ENCODE data around the gene LARP1. TPM values are rescaled to one million over a fixed set of nuclear protein-coding genes. Genes with fewer than 3 reads are reported as not detected.
A peak's percentile ranks its signal among the peaks of the same experiment; 100 is the strongest.

The LARP1 gene
- total and polyA plus RNA-seq, 9 of the 15 experiments (the other 6 are each of a cell fraction or from before 2014, with no cell fraction given): 22.6 to 300 (median 92.0) TPM

DNA sequence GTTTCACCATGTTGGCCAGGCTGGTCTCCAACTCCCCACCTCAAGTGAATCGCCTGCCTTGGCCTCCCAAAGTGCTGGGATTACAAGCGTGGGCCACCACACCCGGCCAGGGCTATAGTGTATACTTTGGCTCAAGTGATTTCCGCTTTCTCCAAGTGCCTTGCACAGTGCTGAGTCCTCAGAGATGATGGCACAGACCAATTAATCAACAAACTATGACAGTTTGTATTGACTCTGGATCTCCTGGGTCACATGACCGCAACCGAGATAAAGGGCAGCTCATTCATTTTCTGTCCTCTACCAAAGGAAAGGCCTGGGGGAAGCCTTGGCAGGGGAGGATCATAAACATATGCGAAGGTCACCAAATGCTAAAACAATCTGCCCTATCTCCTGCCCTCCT is 11.4 kb upstream of the LARP1 start (continued):
- no peak for TF ChIP-seq ZC3H8 (IDR thresholded peaks at IDR 0.05)
- TF ChIP-seq, protein P1, sequence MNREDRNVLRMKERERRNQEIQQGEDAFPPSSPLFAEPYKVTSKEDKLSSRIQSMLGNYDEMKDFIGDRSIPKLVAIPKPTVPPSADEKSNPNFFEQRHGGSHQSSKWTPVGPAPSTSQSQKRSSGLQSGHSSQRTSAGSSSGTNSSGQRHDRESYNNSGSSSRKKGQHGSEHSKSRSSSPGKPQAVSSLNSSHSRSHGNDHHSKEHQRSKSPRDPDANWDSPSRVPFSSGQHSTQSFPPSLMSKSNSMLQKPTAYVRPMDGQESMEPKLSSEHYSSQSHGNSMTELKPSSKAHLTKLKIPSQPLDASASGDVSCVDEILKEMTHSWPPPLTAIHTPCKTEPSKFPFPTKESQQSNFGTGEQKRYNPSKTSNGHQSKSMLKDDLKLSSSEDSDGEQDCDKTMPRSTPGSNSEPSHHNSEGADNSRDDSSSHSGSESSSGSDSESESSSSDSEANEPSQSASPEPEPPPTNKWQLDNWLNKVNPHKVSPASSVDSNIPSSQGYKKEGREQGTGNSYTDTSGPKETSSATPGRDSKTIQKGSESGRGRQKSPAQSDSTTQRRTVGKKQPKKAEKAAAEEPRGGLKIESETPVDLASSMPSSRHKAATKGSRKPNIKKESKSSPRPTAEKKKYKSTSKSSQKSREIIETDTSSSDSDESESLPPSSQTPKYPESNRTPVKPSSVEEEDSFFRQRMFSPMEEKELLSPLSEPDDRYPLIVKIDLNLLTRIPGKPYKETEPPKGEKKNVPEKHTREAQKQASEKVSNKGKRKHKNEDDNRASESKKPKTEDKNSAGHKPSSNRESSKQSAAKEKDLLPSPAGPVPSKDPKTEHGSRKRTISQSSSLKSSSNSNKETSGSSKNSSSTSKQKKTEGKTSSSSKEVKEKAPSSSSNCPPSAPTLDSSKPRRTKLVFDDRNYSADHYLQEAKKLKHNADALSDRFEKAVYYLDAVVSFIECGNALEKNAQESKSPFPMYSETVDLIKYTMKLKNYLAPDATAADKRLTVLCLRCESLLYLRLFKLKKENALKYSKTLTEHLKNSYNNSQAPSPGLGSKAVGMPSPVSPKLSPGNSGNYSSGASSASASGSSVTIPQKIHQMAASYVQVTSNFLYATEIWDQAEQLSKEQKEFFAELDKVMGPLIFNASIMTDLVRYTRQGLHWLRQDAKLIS (CRISPR knock-in tag; IDR thresholded peaks at IDR 0.05): no peak
- no peak for TF ChIP-seq MAFG (tag; conservative IDR thresholded peaks at IDR 0.05)
- TF ChIP-seq ZNF695 (CRISPR knock-in tag; IDR thresholded peaks at IDR 0.05): no peak
- TF ChIP-seq HDAC3 (IDR thresholded peaks at IDR 0.05; ENCODE audit: borderline replicate concordance, partially characterized antibody): no peak
- TF ChIP-seq NR2F6 (CRISPR knock-in tag; IDR thresholded peaks at IDR 0.05): no peak
- TF ChIP-seq, protein P2, sequence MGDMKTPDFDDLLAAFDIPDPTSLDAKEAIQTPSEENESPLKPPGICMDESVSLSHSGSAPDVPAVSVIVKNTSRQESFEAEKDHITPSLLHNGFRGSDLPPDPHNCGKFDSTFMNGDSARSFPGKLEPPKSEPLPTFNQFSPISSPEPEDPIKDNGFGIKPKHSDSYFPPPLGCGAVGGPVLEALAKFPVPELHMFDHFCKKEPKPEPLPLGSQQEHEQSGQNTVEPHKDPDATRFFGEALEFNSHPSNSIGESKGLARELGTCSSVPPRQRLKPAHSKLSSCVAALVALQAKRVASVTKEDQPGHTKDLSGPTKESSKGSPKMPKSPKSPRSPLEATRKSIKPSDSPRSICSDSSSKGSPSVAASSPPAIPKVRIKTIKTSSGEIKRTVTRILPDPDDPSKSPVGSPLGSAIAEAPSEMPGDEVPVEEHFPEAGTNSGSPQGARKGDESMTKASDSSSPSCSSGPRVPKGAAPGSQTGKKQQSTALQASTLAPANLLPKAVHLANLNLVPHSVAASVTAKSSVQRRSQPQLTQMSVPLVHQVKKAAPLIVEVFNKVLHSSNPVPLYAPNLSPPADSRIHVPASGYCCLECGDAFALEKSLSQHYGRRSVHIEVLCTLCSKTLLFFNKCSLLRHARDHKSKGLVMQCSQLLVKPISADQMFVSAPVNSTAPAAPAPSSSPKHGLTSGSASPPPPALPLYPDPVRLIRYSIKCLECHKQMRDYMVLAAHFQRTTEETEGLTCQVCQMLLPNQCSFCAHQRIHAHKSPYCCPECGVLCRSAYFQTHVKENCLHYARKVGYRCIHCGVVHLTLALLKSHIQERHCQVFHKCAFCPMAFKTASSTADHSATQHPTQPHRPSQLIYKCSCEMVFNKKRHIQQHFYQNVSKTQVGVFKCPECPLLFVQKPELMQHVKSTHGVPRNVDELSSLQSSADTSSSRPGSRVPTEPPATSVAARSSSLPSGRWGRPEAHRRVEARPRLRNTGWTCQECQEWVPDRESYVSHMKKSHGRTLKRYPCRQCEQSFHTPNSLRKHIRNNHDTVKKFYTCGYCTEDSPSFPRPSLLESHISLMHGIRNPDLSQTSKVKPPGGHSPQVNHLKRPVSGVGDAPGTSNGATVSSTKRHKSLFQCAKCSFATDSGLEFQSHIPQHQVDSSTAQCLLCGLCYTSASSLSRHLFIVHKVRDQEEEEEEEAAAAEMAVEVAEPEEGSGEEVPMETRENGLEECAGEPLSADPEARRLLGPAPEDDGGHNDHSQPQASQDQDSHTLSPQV (IDR thresholded peaks at IDR 0.05): no peak
- no peak for TF ChIP-seq ZKSCAN3 (CRISPR knock-in tag; IDR thresholded peaks at IDR 0.05)
- no peak for TF ChIP-seq SETDB1 (IDR thresholded peaks at IDR 0.05; ENCODE audit: low read length)
- no peak for TF ChIP-seq CBX3 (IDR thresholded peaks at IDR 0.05; ENCODE audit: borderline replicate concordance in 1 of 2, low read length in 2 of 2)
- TF ChIP-seq MEIS2 (IDR thresholded peaks at IDR 0.05; ENCODE audit: partially characterized antibody): peak; percentile 89
- 0 out of 2 replicates have a peak, but pooled peaks have one; percentile 26 for TF ChIP-seq SMAD4 (CRISPR knock-in tag; conservative IDR thresholded peaks at IDR 0.05)
- TF ChIP-seq, protein P3, sequence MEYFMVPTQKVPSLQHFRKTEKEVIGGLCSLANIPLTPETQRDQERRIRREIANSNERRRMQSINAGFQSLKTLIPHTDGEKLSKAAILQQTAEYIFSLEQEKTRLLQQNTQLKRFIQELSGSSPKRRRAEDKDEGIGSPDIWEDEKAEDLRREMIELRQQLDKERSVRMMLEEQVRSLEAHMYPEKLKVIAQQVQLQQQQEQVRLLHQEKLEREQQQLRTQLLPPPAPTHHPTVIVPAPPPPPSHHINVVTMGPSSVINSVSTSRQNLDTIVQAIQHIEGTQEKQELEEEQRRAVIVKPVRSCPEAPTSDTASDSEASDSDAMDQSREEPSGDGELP (CRISPR knock-in tag; IDR thresholded peaks at IDR 0.05; ENCODE audit: borderline replicate concordance): no peak
- no peak for TF ChIP-seq GTF2B (IDR thresholded peaks at IDR 0.05; ENCODE audit: extremely low read depth, insufficient read length)
- no peak for TF ChIP-seq ZNF41 (CRISPR knock-in tag; conservative IDR thresholded peaks at IDR 0.05)
